ENCODE measurements around the gene VKORC1L1.
"Not testable (repeated sequence)": the region's sequence is repeated elsewhere in the genome, so short reads cannot be mapped to it uniquely, and the experiment has no call there.

GRCh38 chr7:65867681-65868080 is 5.2 kb upstream of the VKORC1L1 start:
- TF ChIP-seq POLR2A, CTCF (IDR thresholded peaks at IDR 0.05): not testable (repeated sequence)

Measured in sigmoid colon (tissue), 3 donors.